Activated naive CD4-positive, alpha-beta T cell treated with anti-CD3 and anti-CD28 coated beads, Interleukin-2, amount 50 U/mL, for 24 hours (primary cell): ENCODE data around the gene KCNJ14.
"Not testable (repeated sequence)": the region's sequence is repeated elsewhere in the genome, so short reads cannot be mapped to it uniquely, and the experiment has no call there.

Experiments used
- H3K27ac Mint-ChIP-seq: one replicate; pipeline ENCODE4 v1.8.0; 2021; ENCODE audit warnings: mild to moderate bottlenecking, mixed read lengths
- H3K27me3 Mint-ChIP-seq: one replicate; pipeline ENCODE4 v1.8.0; 2021; ENCODE audit warnings: mixed read lengths
- H3K36me3 Mint-ChIP-seq: one replicate; pipeline ENCODE4 v1.8.0; 2021; ENCODE audit warnings: mixed read lengths
- H3K4me1 Mint-ChIP-seq: one replicate; pipeline ENCODE4 v1.8.0; 2021; ENCODE audit warnings: mixed read lengths
- H3K4me3 Mint-ChIP-seq: one replicate; pipeline ENCODE4 v1.8.0; 2021; ENCODE audit warnings: mild to moderate bottlenecking, mixed read lengths
- H3K9me3 Mint-ChIP-seq: one replicate; pipeline ENCODE4 v1.8.0; 2021; ENCODE audit warnings: mixed read lengths

KCNJ14 gene

GRCh38 chr19:48475369-48476068 is 20.1 kb downstream of the KCNJ14 start:
- peaks cover 3% of the 10 kb centered on the region for H3K36me3 Mint-ChIP-seq
- peak overlapping the region; percentile 8 for H3K4me3 Mint-ChIP-seq
- no peaks in the 10 kb centered on the region for H3K27me3 Mint-ChIP-seq

GRCh38 chr19:48476176-48476575 is 20.8 kb downstream of the KCNJ14 start:
- Mint-ChIP-seq H3K4me3 (no peak overlapping the region), H3K27ac (no peak overlapping the region), H3K9me3 (no peaks in the 10 kb centered on the region), H3K4me1 (peaks cover 21% of the 10 kb centered on the region), H3K27me3 (no peaks in the 10 kb centered on the region), H3K36me3 (peaks cover 1% of the 10 kb centered on the region)

More at GRCh38 chr19:48475369-48476068, 20.1 kb downstream of the KCNJ14 start:
- Mint-ChIP-seq H3K27ac (peak overlapping the region; percentile 64), H3K9me3 (no peaks in the 10 kb centered on the region), H3K4me1 (peaks cover 18% of the 10 kb centered on the region)

GRCh38 chr19:48477067-48477685 is 21.8 kb downstream of the KCNJ14 start:
- no peaks in the 10 kb centered on the region for H3K9me3 Mint-ChIP-seq
- H3K36me3 Mint-ChIP-seq: peaks cover 1% of the 10 kb centered on the region
- no peaks in the 10 kb centered on the region for H3K27me3 Mint-ChIP-seq
- no peak overlapping the region for H3K27ac Mint-ChIP-seq
- no peak overlapping the region for H3K4me3 Mint-ChIP-seq
- H3K4me1 Mint-ChIP-seq: peaks cover 31% of the 10 kb centered on the region

- peaks cover 1% of the 10 kb centered on the region for H3K36me3 Mint-ChIP-seq
- no peaks in the 10 kb centered on the region for H3K9me3 Mint-ChIP-seq
- H3K27me3 Mint-ChIP-seq: no peaks in the 10 kb centered on the region
- peaks cover 30% of the 10 kb centered on the region for H3K4me1 Mint-ChIP-seq
- H3K27ac Mint-ChIP-seq: no peak overlapping the region
- no peak overlapping the region for H3K4me3 Mint-ChIP-seq
Measured at GRCh38 chr19:48477698-48478338, 22.4 kb downstream of the KCNJ14 start.

- Mint-ChIP-seq H3K36me3 (peaks cover 1% of the 10 kb centered on the region), H3K4me3 (no peak overlapping the region), H3K4me1 (peaks cover 26% of the 10 kb centered on the region), H3K9me3 (no peaks in the 10 kb centered on the region), H3K27me3 (no peaks in the 10 kb centered on the region), H3K27ac (no peak overlapping the region)
Measured at GRCh38 chr19:48478339-48479256, 23.2 kb downstream of the KCNJ14 start.

GRCh38 chr19:48479686-48480085 is 24.3 kb downstream of the KCNJ14 start:
- Mint-ChIP-seq H3K4me1 (peaks cover 26% of the 10 kb centered on the region), H3K27ac (peak overlapping the region; percentile 69), H3K9me3 (no peaks in the 10 kb centered on the region), H3K4me3 (peak overlapping the region; percentile 73), H3K36me3 (peaks cover 1% of the 10 kb centered on the region), H3K27me3 (no peaks in the 10 kb centered on the region)

GRCh38 chr19:48480183-48480557 is 24.8 kb downstream of the KCNJ14 start:
- H3K4me1 Mint-ChIP-seq: peaks cover 26% of the 10 kb centered on the region
- peak overlapping the region; percentile 80 for H3K27ac Mint-ChIP-seq
- H3K27me3 Mint-ChIP-seq: no peaks in the 10 kb centered on the region
- H3K9me3 Mint-ChIP-seq: no peaks in the 10 kb centered on the region
- peaks cover 1% of the 10 kb centered on the region for H3K36me3 Mint-ChIP-seq
- peak overlapping the region; percentile 89 for H3K4me3 Mint-ChIP-seq

- Mint-ChIP-seq H3K36me3 (no peaks in the 10 kb centered on the region), H3K4me3 (peak overlapping the region; percentile 89), H3K4me1 (peaks cover 26% of the 10 kb centered on the region), H3K27me3 (no peaks in the 10 kb centered on the region), H3K27ac (peak overlapping the region; percentile 84), H3K9me3 (no peaks in the 10 kb centered on the region)
Measured at GRCh38 chr19:48480558-48481500, 25.5 kb downstream of the KCNJ14 start.

GRCh38 chr19:48481846-48482639 is 26.7 kb downstream of the KCNJ14 start:
- Mint-ChIP-seq H3K4me1 (peaks cover 26% of the 10 kb centered on the region), H3K9me3 (no peaks in the 10 kb centered on the region), H3K36me3 (no peaks in the 10 kb centered on the region), H3K27ac (no peak overlapping the region), H3K27me3 (no peaks in the 10 kb centered on the region), H3K4me3 (peak overlapping the region; percentile 39)

- no peak overlapping the region for H3K4me3 Mint-ChIP-seq
- peaks cover 26% of the 10 kb centered on the region for H3K4me1 Mint-ChIP-seq
- H3K9me3 Mint-ChIP-seq: no peaks in the 10 kb centered on the region
- no peak overlapping the region for H3K27ac Mint-ChIP-seq
- no peaks in the 10 kb centered on the region for H3K27me3 Mint-ChIP-seq
- H3K36me3 Mint-ChIP-seq: no peaks in the 10 kb centered on the region
Measured at GRCh38 chr19:48483301-48483700, 27.9 kb downstream of the KCNJ14 start.

- H3K36me3 Mint-ChIP-seq: no peaks in the 10 kb centered on the region
- H3K4me3 Mint-ChIP-seq: no peak overlapping the region
- H3K27ac Mint-ChIP-seq: peak overlapping the region; percentile 66
- H3K4me1 Mint-ChIP-seq: peaks cover 23% of the 10 kb centered on the region
- no peaks in the 10 kb centered on the region for H3K27me3 Mint-ChIP-seq
- H3K9me3 Mint-ChIP-seq: no peaks in the 10 kb centered on the region
Measured at GRCh38 chr19:48484247-48484893, 29.0 kb downstream of the KCNJ14 start.

GRCh38 chr19:48484931-48485612 is 29.7 kb downstream of the KCNJ14 start:
- Mint-ChIP-seq H3K9me3 (no peaks in the 10 kb centered on the region), H3K4me3 (no peak overlapping the region), H3K4me1 (peaks cover 25% of the 10 kb centered on the region), H3K27me3 (no peaks in the 10 kb centered on the region), H3K27ac (no peak overlapping the region), H3K36me3 (no peaks in the 10 kb centered on the region)

- not testable (repeated sequence) for H3K36me3 Mint-ChIP-seq, H3K27me3 Mint-ChIP-seq, H3K27ac Mint-ChIP-seq, H3K9me3 Mint-ChIP-seq, H3K4me3 Mint-ChIP-seq
- H3K4me1 Mint-ChIP-seq: peaks cover 21% of the 10 kb centered on the region
Measured at GRCh38 chr19:48486706-48487105, 31.3 kb downstream of the KCNJ14 start.
